HG02840 (cell line): ENCODE data around the gene F8.
"Not testable (repeated sequence)": the region's sequence is repeated elsewhere in the genome, so short reads cannot be mapped to it uniquely, and the experiment has no call there.

ENCODE experiments used
- ATAC-seq: cut with Tn5 transposase; IDR thresholded peaks from one replicate; pipeline ENCODE4 v1.9.1; 2021; ENCODE audit warnings: mild to moderate bottlenecking, moderate library complexity, moderate number of reproducible peaks; ENCODE audit not compliant: unreplicated experiment, low FRiP score

Gene F8

DNA sequence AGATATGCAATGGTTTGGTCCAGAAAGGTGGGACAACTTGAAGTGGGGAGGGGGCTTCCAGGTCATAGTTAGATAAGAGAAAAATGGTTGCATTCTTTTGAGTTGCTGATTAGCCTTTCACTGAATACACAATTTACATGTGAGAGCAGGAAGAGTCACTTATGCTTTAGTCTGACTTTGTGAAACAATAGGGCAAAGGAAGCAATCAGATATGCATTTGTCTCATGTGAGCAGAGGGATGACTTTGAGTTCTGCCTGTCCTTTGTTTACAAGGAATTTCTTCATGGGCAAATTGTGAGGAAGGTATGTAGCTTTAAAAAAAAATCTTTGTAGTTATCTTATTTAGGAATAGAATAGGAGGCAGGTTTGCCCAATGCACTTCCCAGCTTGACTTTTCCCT, 201.0 kb downstream of the F8 start:
- ATAC-seq, result no peak

DNA sequence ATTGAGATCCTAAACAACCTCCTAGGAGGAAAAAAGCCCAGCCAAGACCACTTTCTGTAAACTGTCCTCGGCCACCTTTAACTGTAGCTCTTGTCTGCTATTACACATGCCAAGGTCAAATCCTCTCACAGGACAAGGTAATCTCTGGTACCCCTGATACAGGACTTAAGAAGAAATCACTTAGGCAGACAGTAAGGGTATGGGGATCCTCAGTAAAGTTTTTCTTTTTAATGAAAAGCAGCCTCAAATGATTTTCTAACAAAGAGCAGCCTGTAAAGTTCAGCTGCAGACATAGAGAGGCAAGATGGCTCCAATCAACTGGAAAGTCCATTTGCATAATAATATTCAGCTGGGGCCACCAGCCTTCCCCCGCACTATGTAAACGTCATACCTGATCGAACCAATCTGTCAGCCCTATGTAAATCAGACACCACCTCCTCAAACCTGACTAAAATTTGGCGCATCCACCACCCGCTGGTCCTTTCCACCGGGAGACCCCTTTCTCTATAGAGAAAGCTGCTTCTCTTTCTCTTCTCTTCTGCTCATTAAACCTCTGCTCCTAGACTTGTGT, 202.7 kb downstream of the F8 start:
- ATAC-seq, result no peak

DNA sequence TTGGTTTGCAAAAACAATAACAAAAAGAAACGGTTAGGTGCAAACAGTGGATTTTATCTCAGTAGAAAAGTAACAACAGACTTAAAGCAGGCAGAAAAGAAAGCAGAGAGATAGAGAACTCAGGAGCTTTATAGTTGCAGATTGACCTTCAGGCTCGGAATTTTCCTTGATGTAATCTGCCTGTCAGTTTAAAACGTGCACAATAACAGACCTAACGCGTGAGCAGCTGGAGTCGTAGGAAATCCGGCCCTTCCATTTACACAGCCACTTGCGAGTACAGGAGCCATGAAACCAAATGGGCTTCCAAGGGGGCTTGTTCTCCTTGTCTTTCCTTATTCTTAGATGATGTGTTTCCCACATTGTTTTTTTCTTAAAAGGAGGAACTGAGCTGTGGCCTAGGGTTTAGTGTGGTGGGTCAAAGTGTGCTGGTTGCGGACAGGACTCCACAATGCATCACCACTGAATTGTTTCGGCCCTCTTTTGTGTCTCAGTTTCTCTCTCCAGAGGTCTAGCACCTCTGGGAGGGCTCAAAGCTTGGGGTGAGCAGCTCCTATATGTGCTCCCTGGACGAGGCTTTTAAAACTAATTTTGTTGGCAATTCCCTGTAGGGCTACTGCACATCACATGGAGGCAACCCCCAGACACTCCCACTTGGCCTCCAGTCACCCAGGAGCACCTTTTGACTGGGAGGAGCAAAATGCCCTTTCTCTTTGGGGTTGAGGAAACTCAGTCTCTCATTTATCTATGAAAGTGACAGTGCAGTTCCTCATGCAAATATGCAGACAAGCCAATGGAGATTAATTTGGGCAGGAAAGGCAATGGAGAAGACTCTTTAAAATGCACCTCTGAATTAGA, 203.4 kb downstream of the F8 start:
- no peak for ATAC-seq

DNA sequence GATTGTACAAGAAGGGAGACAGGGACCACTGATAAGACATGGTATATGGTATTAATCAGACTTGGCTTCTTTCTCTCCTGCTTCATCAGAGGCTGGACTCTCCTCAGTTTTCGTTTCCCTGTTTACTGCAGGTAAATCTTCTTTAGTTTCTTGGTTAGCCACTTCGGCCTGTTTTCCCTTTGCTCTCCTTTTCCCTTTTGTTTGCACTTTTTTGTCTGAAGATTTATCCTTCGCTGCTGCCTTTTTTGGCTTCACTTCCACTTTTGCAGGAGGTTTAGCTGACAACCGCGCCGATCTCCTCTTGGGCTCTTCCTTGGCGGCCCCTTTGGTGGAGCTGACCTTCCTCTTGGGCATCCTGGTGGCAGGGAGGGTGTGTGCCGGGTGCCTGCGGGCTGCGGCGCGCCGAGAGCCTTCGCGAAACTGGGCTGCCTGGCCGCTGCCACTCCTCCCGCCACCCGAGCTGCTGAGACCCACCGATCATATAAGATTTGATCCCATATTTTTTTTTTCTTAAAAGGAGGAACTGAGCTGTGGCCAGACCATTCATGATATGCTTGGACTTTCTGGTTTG, 205.4 kb downstream of the F8 start:
- not testable (repeated sequence) for ATAC-seq

DNA sequence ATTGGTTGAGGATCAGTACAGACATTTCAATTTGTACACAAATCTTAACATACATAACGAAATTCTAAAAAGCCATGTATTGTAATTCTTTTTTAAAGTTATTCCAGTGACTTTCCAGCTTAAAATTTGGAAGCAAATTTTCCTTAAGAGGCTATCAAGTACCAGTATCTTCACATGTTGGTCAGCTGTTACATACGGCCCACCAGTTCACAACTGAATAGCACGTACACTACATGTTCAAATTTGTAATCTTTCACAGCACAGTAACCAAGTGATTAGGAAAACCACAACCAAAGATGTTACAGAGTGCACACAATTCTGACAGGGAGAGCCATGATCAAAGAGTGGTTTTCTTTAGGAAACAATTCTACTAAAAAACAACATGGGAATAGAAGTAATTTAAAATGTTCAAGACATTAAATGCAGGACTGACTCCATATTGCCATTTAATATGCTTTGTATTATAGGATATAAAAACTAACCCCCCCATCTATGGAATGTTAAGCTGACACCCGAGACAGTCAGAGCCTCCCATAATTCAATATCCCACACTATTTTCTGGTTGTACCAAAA, 206.1 kb downstream of the F8 start:
- ATAC-seq, result not testable (repeated sequence)

DNA sequence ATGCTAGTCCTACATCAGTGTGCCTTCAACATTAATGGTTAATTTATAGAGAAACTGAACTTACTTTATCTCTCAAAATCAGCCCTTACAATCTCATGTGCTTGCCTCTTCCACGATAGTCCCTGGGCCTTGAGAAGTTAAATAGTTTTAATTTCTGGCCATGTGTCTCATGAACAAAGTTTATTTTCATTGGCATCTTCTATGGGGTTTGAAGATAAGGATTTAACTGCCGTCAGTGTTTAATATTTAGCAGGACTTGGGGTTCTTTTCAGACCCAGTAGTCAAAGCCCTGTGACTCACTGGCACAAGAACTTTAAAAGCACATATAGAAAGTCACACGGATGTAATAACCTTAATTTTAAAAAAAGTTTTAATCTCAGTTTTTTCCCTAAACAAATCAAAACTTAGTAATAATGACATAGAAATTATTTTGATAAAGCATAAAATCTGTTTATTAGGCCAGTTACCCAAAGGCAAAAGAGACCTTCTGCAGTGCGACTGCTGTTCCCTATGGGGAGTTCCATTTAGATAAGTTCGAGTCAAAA, 207.2 kb downstream of the F8 start:
- no peak for ATAC-seq

DNA sequence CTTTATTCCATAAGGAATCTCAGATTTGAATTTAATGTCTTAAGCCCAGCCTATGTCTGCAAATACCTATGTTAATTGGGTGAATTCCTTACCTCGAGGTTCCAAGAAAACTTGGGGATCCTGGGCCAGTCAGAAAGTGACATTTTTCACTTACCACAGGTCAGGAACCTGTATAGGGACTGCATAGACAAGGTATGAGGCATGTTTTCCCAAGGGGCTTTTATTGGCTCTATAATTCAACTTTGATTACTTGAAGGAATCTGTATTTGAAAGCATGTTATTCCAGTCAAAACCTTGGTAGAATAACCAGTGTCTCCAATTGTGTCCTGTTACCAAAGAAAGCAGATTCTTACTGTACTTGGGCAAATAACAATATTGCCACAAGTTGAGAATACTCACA, 208.7 kb downstream of the F8 start:
- no peak for ATAC-seq

DNA sequence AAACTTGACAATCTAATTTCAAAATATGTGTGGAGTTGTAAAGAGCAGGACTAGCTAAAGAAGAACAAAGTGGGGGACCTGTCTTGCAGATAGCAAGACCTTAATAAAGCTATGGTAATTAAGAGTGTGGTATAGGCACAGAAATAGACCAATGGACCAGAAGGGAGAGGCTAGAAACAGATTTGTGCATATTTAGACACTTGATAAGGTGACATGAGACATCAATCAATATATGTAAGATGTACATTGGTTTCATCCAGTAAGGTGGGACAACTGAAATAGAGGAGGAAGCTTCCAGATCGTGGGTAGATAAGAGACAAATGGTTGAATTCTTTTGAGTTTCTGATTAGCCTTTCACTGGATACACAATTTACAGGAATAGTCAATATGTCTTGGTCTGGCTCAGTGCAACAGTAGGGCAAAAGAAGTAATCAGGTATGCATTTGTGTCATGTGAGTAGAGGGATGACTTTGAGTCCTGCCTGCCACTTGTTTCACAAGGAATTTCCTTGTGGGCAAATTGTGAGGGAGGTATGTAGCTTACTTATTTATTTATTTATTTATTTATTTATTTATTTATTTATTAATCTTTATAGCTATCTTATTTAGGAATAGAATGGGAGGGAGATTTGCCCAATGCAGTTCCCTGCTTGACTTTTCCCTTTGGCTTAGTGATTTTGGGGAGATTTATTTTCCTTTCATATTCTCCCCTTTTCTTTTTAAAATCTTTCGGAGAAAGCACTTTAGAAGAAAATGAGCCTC, 210.0 kb downstream of the F8 start:
- ATAC-seq, result no peak

DNA sequence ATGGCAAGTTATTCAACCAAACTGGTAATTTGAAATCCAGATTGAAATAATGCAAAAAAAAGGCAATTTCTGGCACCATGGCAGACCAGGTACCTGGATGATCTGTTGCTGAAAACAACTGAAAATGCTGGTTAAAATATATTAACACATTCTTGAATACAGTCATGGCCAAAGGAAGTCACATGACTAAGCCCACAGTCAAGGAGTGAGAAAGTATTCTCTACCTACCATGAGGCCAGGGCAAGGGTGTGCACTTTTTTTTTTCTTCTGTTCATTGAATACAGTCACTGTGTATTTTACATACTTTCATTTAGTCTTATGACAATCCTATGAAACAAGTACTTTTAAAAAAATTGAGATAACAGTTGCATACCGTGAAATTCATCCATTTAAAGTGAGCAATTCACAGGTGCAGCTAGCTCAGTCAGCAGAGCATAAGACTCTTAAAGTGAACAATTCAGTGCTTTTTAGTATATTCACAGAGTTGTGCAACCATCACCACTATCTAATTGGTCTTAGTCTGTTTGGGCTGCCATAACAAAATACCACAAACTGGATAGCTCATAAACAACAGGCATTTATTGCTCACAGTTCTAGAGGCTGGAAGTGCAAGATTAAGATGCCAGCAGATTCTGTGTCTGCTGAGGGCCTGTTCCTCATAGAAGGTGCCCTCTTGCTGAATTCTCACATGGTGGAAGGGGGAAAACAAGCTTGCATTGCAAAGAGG, 212.4 kb downstream of the F8 start:
- ATAC-seq, result no peak

DNA sequence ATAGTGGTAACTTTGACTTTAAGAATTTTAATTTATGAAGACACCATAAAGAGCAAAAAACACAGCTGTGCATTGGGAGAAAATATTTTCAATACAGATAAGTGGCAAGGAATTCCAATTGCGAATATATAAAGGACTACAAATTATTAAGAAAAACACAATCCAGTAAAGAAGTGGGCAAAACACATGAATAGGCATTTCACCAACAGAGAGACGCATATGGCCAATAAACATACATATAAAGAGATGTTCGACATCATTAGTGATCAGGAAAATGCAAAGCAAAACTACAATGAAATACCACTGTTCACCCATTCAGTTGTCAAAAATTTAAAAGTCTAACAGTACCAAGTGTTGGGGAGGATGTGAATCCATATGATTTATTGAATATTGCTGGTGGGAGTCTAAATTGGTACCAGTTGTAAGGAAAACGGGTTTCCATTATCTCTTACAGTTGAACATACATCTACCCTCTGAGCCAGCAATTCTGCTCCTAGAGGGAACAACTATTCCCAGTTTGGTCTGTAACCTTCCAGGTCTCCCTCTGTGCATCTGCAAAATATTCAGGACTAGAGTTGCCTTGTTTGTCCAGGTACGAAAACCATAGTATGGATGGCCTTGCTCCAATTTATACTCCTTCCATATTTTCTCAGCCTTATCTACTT, 215.6 kb downstream of the F8 start:
- ATAC-seq, result no peak

DNA sequence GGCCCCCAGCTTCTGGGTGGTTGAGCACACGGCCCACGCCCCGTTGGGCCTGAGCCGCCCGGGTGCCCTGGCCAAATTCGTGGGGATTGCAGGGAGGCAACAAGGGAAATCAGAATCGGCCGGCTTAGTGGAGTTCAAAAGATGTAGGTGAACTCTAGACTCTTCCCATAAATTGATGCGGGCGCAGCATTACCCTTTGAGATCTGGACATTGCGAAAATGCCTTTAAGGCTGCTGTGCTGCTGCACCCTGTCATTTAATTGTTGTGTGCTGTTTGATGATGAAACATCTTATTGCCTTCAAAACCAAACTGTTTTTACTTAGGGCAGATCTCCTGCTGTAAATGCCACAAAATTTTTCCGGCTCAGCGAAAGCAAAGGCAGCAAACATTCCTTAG, 216.8 kb downstream of the F8 start:
- ATAC-seq, result no peak

DNA sequence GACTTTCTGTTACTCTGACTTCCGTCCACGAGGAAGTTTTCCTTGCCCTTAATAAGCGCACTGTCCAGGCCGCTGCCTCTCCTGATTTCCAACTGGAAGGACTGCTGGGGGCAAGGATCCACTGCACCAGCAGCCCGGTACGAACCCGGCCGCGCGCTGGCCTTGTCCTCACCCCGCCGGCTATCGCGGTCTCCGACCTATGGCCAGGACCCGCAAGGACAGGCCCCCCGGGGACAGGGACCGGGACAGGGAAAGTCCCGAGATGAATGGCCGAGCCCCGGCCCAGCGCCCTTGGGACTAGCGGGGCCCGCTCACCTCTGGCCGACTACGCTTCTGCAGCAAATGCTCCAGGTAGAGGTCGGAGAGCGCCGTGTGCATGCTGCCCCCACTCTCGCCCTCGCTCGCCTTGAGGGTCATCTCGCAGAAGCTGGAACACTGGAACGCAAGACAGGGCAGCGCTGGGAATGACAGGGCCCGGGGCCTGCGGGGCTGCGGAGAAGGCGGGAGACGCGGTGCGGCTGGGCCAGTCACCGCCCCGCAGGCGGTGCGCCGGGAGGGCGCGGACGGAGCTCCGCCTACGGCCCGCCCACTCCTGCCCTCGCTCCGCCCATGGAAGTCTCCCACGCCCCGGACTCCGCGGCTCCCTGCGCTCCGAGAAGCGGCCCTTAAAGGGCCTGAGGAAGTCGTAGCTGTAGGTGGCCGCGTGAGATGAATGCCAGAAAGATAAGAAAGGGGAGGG, 217.4 kb downstream of the F8 start, which contains the start of gene MPP1:
TSS of gene MPP1 (minus strand) at position 529 of the 739 bp plus-strand sequence. CDS start at position 417, 112 bp downstream.
- peak; percentile 80 for ATAC-seq

DNA sequence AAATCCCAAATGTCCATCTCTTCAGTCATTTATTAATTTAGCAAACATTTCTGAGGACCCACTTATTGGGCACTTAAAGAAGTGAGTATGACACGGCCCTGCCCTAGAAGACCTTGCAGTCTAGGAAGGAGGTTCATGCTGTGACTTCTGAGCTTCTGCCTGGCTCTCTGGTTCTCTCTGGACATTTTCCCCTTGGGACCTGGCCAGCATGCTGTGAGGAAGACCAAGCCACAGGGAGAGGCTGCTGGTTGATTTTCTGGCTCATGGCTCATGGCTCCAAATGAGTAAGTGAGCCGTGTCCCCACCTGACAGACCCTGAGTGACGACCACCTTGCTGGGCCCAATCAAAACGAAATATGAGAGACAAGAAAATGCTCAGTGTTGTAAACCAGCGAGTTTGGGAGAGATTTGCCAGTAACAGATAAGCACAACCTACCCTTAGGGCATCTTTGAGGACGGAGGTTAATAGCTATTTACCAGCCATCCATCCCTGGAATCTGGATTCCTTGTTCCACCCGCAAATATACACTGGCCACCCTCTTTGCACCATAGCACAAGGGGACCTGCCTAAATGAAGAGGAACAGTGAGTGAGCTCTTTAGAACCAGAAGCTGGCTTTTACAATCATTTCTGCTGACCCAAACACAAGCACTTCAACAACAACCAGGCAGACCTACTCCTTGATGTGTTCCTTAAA, 218.1 kb downstream of the F8 start:
- no peak for ATAC-seq

DNA sequence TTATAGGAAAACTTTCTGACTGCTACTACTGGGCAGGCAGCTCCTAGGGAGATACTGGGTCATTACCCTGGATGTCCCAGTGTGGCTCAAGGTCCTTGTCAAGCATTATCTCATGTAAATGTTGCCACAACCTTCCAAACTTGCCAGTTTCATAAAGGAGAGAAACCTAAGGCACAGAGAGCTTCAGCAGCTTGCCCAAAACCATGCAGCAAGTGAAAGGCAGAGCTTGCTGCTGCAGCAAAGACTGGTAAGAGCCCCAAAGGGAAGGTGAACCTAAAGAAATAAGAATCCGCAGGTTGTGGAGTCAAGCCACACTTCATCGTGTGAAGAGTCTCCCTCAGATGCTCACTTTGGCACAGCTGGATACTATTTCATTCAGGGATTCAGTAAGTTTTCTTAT, 219.6 kb downstream of the F8 start:
- ATAC-seq, result no peak

DNA sequence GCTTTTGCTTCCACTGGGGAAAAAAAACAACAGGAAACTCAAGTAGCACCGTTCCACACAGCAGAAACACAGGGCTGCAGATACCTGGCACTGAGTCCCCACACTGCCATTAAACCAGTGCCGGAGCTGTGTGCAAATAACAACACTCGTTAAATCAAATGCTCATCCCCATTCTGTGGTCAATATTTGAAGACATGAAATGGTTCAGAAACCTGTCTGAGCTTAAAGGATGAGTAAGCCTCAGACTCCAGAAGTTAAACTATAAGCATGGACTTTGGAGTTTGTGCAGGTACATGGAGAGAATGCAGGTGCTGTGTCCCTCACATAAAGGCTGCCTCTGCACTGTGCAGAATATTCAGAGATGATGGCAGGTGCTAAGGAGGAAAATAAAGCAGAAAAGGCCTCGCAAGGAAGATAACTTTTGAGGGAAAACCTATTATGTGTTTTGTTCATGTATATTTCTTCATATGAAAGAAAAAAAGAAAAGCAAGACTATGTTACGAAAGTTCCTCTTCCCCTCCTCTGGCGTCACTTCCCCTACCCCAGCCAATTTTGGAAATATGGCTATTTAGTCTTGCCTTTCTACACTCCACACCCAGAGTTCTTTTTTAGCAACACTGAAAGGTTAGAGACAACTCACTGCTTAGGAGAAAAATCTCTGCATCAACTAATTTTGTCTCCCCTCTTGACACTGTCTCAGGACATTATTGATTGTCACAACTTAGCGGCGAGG, 221.9 kb downstream of the F8 start:
- ATAC-seq, result no peak

DNA sequence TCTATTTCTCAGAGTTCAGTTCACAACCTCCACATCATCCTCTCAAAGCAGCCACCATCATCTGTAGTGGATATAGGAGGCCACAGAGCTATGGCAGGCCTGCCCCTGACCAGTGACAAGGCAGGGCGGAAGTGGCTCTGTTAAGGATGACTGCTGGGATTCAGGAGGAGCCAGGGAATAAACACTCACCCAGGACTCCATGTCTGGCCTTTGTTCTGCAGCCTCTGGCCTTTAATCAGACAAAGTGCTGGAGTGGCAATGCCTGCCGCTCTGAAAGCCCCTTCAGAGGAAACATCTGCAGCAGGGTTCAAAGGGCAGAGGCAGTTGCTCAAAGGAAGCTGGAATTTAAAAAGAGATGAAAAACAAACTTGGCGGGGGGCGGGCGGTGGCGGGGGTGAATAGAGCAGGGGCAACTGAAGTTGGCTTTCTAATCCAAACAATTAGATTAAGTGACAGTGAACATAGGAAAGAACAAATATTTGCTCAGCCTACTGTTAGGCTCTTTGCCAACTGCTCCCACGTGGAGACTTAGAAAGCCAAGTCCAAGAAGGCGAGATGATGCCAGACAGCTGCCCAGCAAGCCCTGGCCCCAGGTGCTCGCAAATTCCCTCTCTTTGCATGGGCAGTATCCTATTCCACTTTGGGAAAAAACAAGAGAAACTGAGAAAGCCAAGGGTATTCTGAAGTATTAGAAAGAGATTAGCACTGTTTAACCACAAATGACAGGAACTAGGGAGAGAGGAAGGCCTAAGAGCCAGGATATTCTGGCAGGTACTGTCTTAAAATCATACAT, 222.8 kb downstream of the F8 start:
- ATAC-seq, result no peak

DNA sequence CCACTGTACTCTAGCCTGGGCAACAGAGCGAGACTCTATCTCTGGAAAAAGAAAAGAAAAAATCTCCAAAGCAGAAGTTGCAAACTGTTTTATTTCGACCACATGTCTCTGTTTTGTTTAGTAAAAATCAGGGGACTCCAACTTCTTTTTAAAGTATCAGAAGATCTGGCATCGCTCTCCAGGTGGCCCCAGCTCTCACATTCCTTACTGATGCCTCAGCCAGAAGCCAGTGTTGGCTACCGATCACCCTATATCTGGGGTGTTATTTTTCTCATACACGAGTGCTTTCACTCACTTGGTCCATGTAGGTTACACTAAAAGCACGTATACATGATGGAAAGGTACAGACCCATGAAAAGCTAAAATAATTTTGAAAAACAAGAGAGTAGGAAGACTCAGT, 225.5 kb downstream of the F8 start:
- no peak for ATAC-seq
